Measurements from ENCODE around the gene SMIM10. TPM values are rescaled to one million over a fixed set of nuclear protein-coding genes. Genes with fewer than 3 reads are reported as not detected.

The SMIM10 gene
- total RNA-seq, 2 donors from 2014 or later = 1.0 to 5.9 TPM

DNA sequence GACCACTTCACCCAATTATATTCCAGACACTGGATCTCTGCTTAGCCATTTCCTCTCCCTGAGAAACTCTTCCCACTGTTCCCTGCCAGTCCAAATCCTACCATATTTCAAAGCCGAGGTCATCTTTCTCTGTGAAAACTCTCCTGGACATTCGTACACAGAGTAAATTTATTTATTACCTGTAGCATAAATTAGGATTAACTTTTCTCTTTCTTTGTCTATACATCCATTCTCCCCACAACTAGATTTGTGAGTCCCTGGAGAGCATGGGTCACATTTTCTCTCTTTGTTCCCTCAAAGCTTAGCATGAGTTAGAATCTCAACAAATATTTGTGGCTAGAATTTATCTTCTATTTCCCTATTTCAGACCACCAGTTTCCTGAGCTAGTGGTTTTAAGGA, 27.8 kb upstream of the SMIM10 start:
- Histone ChIP-seq H3K9me3 (no peaks in the 10 kb centered on the region), H3K4me3 (no peak overlapping the region), H3K4me1 (no peaks in the 10 kb centered on the region), H3K36me3 (replicated peaks in 1 of 2; ENCODE audit: insufficient read depth in 1 of 2, low read depth in 2 of 2) (no peaks in the 10 kb centered on the region), H3K27me3 (no peaks in the 10 kb centered on the region), H3K27ac (no peak overlapping the region)
- DNase-seq (no peak), ATAC-seq (no peak)
- 8 to 14% methylated on average over 2 of the region's 2 CpGs for WGBS, 2 donors
- intact Hi-C loops (cut with DNase I) = no loop called here
- TF ChIP-seq, protein P1, sequence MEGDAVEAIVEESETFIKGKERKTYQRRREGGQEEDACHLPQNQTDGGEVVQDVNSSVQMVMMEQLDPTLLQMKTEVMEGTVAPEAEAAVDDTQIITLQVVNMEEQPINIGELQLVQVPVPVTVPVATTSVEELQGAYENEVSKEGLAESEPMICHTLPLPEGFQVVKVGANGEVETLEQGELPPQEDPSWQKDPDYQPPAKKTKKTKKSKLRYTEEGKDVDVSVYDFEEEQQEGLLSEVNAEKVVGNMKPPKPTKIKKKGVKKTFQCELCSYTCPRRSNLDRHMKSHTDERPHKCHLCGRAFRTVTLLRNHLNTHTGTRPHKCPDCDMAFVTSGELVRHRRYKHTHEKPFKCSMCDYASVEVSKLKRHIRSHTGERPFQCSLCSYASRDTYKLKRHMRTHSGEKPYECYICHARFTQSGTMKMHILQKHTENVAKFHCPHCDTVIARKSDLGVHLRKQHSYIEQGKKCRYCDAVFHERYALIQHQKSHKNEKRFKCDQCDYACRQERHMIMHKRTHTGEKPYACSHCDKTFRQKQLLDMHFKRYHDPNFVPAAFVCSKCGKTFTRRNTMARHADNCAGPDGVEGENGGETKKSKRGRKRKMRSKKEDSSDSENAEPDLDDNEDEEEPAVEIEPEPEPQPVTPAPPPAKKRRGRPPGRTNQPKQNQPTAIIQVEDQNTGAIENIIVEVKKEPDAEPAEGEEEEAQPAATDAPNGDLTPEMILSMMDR (IDR thresholded peaks at IDR 0.05) = no peak
- no peak for TF ChIP-seq POLR2A (IDR thresholded peaks at IDR 0.05)

DNA sequence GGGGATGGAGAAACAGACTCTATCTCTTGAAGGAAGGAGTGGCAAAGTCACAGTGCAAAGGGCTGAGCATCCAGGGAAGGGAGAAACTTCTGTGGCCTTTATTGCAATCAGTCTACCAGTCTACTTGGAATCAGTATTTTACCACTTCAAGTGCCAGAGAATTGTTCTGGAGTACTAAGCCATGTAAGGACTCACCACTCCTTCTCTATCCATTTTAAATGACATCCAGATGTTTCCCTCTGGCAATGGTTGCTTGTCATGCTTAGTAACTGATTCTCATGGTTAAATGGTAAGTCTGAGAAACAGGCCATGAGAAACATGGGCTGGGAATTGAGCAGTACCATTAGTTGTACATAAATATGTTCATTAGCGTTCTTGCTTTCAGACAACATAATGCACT, 21.1 kb upstream of the SMIM10 start:
- no peaks in the 10 kb centered on the region for H3K4me1 ChIP-seq
- H3K27ac ChIP-seq = no peak overlapping the region
- H3K9me3 ChIP-seq = no peaks in the 10 kb centered on the region
- DNase-seq (no peak), ATAC-seq (no peak)
- no peaks in the 10 kb centered on the region for H3K36me3 ChIP-seq (replicated peaks in 1 of 2; ENCODE audit: insufficient read depth in 1 of 2, low read depth in 2 of 2)
- WGBS, 2 donors = 80 to 90% methylated on average over 1 of the region's 1 CpG
- H3K27me3 ChIP-seq = no peaks in the 10 kb centered on the region
- TF ChIP-seq, protein P1 (IDR thresholded peaks at IDR 0.05) = no peak
- no peak for TF ChIP-seq POLR2A (IDR thresholded peaks at IDR 0.05)
- H3K4me3 ChIP-seq = no peak overlapping the region
- intact Hi-C loops (cut with DNase I) = no loop called here

DNA sequence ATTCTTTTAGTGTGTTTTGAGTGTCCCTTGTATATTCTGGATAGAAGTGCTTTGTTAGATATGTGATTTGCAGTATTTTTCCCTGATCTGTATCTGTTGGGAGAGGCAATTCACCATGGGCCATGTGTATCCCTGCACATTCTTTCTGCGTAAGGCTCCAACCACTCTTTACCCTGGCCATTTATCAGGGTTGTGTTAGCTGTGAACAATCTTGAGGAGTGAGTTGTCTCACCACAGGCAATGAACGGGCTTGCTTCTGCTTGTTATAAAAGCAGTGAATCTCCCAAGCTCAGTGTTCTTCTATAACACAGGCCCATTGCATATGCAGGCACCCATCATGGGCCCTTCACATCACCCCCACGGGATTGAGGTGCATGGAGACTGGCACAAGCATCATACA, 18.9 kb upstream of the SMIM10 start:
- ATAC-seq = no peak

DNA sequence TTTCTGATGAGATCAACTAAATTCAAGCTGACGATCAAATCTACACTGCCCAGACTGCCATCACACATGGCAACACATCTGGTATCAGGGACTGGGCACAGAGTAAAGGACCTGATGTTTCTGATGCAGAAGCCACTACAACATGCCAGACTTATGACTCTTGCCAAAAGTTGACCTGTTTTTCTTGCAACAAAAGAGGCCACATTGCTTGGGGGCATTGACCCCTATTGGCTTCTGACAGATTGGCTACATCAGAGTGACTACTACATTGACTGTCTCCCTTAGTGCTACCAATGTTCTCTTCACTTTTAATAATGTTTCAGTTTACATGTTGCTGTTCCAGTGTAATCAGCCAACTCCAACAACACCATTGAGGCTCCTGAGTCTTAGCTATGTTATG, 15.3 kb upstream of the SMIM10 start:
- H3K9me3 ChIP-seq = no peaks in the 10 kb centered on the region
- DNase-seq (no peak), ATAC-seq (no peak)
- no peaks in the 10 kb centered on the region for H3K4me1 ChIP-seq
- H3K27ac ChIP-seq = no peak overlapping the region
- 57% methylated on average over 1 of the region's 1 CpG; no CpG with 5 or more reads in 1 of the 2 donors for WGBS, 2 donors
- H3K36me3 ChIP-seq (replicated peaks in 1 of 2; ENCODE audit: insufficient read depth in 1 of 2, low read depth in 2 of 2) = no peaks in the 10 kb centered on the region
- TF ChIP-seq, protein P1 (IDR thresholded peaks at IDR 0.05) = no peak
- TF ChIP-seq POLR2A (IDR thresholded peaks at IDR 0.05) = no peak
- H3K27me3 ChIP-seq = no peaks in the 10 kb centered on the region
- intact Hi-C loops (cut with DNase I) = no loop called here
- no peak overlapping the region for H3K4me3 ChIP-seq

More for the DNA sequence above, 18.9 kb upstream of the SMIM10 start:
- no peaks in the 10 kb centered on the region for H3K4me1 ChIP-seq
- 65 to 71% methylated on average over 3 of the region's 3 CpGs for WGBS, 2 donors
- intact Hi-C loops (cut with DNase I) = no loop called here
- H3K36me3 ChIP-seq (replicated peaks in 1 of 2; ENCODE audit: insufficient read depth in 1 of 2, low read depth in 2 of 2) = no peaks in the 10 kb centered on the region
- DNase-seq = no peak
- H3K4me3 ChIP-seq = no peak overlapping the region
- H3K27me3 ChIP-seq = no peaks in the 10 kb centered on the region
- TF ChIP-seq, protein P1 (IDR thresholded peaks at IDR 0.05) = no peak
- no peak for TF ChIP-seq POLR2A (IDR thresholded peaks at IDR 0.05)
- no peaks in the 10 kb centered on the region for H3K9me3 ChIP-seq
- no peak overlapping the region for H3K27ac ChIP-seq

DNA sequence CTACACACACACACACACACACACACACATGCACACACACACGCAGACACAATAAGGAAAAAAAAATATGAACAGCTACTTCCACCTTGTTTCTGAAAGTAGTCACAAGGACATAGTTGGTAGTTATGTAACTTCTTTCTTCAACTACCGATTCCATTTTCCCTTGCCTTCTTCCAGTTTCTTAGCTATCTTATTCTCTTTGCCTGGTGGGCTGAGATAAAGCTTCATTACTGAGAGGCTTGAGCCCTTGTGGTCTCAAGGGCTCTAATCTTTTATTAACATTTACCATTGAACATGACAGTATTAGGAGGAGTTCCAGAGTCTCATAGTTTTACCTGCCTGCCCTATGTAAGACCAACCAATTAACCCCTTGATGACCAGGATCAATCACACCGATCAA, 8.9 kb upstream of the SMIM10 start:
- TF ChIP-seq POLR2A (IDR thresholded peaks at IDR 0.05) = no peak
- TF ChIP-seq, protein P1 (IDR thresholded peaks at IDR 0.05) = no peak
- no peak overlapping the region for H3K4me3 ChIP-seq
- WGBS, 2 donors = 58 to 63% methylated on average over 3 of the region's 3 CpGs
- intact Hi-C loops (cut with DNase I) = no loop called here
- H3K27ac ChIP-seq = no peak overlapping the region
- H3K4me1 ChIP-seq = no peaks in the 10 kb centered on the region
- no peaks in the 10 kb centered on the region for H3K9me3 ChIP-seq
- DNase-seq (no peak), ATAC-seq (no peak)
- no peaks in the 10 kb centered on the region for H3K27me3 ChIP-seq
- no peaks in the 10 kb centered on the region for H3K36me3 ChIP-seq (replicated peaks in 1 of 2; ENCODE audit: insufficient read depth in 1 of 2, low read depth in 2 of 2)
